IMR-90 (cell line): Measurements from ENCODE around the gene CR1L.
"Not testable (repeated sequence)": the region's sequence is repeated elsewhere in the genome, so short reads cannot be mapped to it uniquely, and the experiment has no call there.

Source experiments
- CHD1 ChIP-seq: IDR thresholded peaks from 2 replicates; pipeline ENCODE4 v1.6.1; 2012; ENCODE audit warnings: low read depth, low read length, improper control_type of control experiment
- CTCF ChIP-seq: conservative IDR thresholded peaks from 2 replicates; pipeline ENCODE4 v1.5.1; 2012; ENCODE audit warnings: mild to moderate bottlenecking, low read depth, low read length, improper control_type of control experiment
- POLR2A ChIP-seq: IDR thresholded peaks from 2 replicates; pipeline ENCODE4 v1.6.1; 2012; ENCODE audit warnings: mild to moderate bottlenecking, low read depth, low read length
- RCOR1 ChIP-seq: IDR thresholded peaks from 2 replicates; pipeline ENCODE4 v1.6.1; 2012; ENCODE audit warnings: mild to moderate bottlenecking, low read length, improper control_type of control experiment; ENCODE audit not compliant: insufficient replicate concordance
- RFX5 ChIP-seq: IDR thresholded peaks from 2 replicates; pipeline ENCODE4 v1.8.0; 2012; ENCODE audit warnings: low read depth, mild to moderate bottlenecking, low read length, moderate library complexity
- USF2 ChIP-seq: fragments of 150-350 bp; IDR thresholded peaks from 2 replicates; pipeline ENCODE4 v1.6.1; 2017; ENCODE audit warnings: mild to moderate bottlenecking, antibody characterized with exemption, low read length, low read depth

DNA sequence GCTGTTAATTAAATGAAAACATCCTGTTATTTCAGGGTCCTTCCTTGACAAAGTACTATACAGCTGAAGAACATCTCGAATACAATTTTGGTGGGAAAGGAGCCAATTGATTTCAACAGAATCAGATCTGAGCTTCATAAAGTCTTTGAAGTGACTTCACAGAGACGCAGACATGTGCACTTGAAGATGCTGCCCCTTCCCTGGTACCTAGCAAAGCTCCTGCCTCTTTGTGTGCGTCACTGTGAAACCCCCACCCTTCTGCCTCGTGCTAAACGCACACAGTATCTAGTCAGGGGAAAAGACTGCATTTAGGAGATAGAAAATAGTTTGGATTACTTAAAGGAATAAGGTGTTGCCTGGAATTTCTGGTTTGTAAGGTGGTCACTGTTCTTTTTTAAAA lies 5.6 kb upstream of the CR1L start:
- not testable (repeated sequence) for TF ChIP-seq CHD1, CTCF, USF2, POLR2A, RFX5, RCOR1
